Measurements from ENCODE around the gene GDF10. TPM values are rescaled to one million over a fixed set of nuclear protein-coding genes. Genes with fewer than 3 reads are reported as not detected.
A peak's percentile ranks its signal among the peaks of the same experiment; 100 is the strongest.

Gene GDF10
- total RNA-seq, 3 donors from 2014 or later (not counting 1 experiment from before 2014, with no cell fraction given): not detected

DNA sequence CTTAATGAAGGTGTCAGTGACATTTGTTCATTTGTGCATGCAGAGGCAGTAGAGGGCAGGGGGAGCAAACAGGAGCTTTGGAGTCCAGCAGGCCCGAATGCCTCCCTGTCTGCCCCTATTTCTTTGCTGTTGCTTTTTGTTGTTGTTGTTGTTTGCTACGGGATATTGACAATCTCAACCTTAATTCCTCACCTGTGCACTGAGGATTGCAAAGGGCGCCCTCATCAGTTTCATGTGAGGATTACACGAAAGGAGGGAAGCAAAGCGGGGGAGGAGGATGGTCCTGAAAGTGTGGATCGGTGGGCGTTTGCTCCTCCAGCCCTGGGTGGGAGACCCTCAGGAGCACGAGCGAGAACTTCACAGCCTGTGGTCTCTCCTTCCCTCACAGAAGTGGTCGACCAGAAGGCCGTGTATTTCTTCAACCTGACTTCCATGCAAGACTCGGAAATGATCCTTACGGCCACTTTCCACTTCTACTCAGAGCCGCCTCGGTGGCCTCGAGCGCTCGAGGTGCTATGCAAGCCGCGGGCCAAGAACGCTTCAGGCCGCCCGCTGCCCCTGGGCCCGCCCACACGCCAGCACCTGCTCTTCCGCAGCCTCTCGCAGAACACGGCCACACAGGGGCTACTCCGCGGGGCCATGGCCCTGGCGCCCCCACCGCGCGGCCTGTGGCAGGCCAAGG lies 9.6 kb downstream of the GDF10 start:
- TF ChIP-seq, protein P1, sequence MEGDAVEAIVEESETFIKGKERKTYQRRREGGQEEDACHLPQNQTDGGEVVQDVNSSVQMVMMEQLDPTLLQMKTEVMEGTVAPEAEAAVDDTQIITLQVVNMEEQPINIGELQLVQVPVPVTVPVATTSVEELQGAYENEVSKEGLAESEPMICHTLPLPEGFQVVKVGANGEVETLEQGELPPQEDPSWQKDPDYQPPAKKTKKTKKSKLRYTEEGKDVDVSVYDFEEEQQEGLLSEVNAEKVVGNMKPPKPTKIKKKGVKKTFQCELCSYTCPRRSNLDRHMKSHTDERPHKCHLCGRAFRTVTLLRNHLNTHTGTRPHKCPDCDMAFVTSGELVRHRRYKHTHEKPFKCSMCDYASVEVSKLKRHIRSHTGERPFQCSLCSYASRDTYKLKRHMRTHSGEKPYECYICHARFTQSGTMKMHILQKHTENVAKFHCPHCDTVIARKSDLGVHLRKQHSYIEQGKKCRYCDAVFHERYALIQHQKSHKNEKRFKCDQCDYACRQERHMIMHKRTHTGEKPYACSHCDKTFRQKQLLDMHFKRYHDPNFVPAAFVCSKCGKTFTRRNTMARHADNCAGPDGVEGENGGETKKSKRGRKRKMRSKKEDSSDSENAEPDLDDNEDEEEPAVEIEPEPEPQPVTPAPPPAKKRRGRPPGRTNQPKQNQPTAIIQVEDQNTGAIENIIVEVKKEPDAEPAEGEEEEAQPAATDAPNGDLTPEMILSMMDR (IDR thresholded peaks at IDR 0.05): no peak
- Histone ChIP-seq H3K4me1 (ENCODE audit: control insufficient read depth, insufficient read depth, low read length) (peaks cover 2% of the 10 kb centered on the region), H3K9me3 (ENCODE audit: control insufficient read depth, insufficient read depth, low read length) (no peaks in the 10 kb centered on the region), H3K36me3 (ENCODE audit: control insufficient read depth, insufficient read depth, low read length) (no peaks in the 10 kb centered on the region), H3K4me3 (ENCODE audit: low read length) (no peak overlapping the region), H3K27ac (ENCODE audit: low read length) (no peak overlapping the region), H3K27me3 (ENCODE audit: control insufficient read depth, insufficient read depth, low read length) (no peaks in the 10 kb centered on the region)
- DNase-seq: peak in 1 of 2 donors; percentile 36
- Mint-ChIP-seq H3K27me3 (ENCODE audit: low read depth in 2 of 2) (no peaks in the 10 kb centered on the region), H3K9me3 (no peaks in the 10 kb centered on the region), H3K27ac (no peak overlapping the region), H3K4me1 (no peaks in the 10 kb centered on the region), H3K4me3 (no peak overlapping the region), H3K36me3 (no peaks in the 10 kb centered on the region)
- intact Hi-C loops (cut with micrococcal nuclease): no loop called here
- WGBS (ENCODE audit: insufficient coverage): 87% methylated on average over 33 of the region's 34 CpGs
- ATAC-seq: no peak

DNA sequence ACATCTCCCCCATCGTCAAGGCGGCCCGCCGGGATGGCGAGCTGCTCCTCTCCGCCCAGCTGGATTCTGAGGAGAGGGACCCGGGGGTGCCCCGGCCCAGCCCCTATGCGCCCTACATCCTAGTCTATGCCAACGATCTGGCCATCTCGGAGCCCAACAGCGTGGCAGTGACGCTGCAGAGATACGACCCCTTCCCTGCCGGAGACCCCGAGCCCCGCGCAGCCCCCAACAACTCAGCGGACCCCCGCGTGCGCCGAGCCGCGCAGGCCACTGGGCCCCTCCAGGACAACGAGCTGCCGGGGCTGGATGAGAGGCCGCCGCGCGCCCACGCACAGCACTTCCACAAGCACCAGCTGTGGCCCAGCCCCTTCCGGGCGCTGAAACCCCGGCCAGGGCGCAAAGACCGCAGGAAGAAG lies 10.1 kb downstream of the GDF10 start:
- H3K27me3 Mint-ChIP-seq (ENCODE audit: low read depth in 2 of 2): no peaks in the 10 kb centered on the region
- H3K27me3 ChIP-seq (ENCODE audit: control insufficient read depth, insufficient read depth, low read length): no peaks in the 10 kb centered on the region
- no peak for DNase-seq
- no peak for ATAC-seq
- H3K4me1 ChIP-seq (ENCODE audit: control insufficient read depth, insufficient read depth, low read length): peaks cover 2% of the 10 kb centered on the region
- H3K27ac Mint-ChIP-seq: no peak overlapping the region
- TF ChIP-seq, protein P1 (IDR thresholded peaks at IDR 0.05): no peak
- no peak overlapping the region for H3K4me3 ChIP-seq (ENCODE audit: low read length)
- H3K36me3 ChIP-seq (ENCODE audit: control insufficient read depth, insufficient read depth, low read length): no peaks in the 10 kb centered on the region
- no peaks in the 10 kb centered on the region for H3K9me3 Mint-ChIP-seq
- no peaks in the 10 kb centered on the region for H3K36me3 Mint-ChIP-seq
- no peaks in the 10 kb centered on the region for H3K9me3 ChIP-seq (ENCODE audit: control insufficient read depth, insufficient read depth, low read length)
- no peak overlapping the region for H3K27ac ChIP-seq (ENCODE audit: low read length)
- no peaks in the 10 kb centered on the region for H3K4me1 Mint-ChIP-seq
- intact Hi-C loops (cut with micrococcal nuclease): no loop called here
- H3K4me3 Mint-ChIP-seq: no peak overlapping the region
- 96% methylated on average over 37 of the region's 37 CpGs for WGBS (ENCODE audit: insufficient coverage)

DNA sequence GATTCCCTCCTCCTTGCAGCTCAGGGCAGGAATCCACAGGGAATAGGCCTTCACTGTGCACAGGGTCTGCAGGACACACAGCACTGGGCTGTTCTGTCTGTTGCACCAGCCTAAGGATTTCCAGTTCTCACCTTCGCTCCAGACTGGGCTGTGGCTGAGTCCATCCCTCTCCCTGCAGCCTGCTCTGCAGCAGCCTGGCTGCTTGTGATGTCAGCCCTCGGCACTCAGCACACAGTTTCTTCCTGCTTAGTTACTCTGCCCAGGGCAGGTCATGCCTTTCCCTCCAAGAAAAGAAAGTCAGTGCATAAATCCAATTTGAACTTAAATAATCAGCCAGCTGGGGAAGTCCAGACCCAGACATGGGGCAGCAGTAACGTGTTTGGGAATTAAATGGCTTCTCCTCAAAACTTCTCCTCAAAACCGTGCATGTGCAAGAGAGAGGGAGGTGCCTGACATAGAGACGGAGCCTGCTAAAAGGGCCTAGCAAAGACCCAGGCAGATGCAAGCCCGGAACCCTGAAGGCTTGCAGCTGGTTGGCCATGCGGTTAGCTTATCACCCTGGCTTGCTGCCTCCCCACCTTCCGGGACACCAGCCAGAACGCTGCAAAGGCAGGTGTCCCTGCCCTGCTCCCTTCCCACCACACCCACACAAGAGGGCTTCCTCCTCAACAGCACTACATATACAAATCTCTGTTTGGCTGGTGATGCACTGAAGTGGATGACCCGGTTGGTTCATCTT lies 11.4 kb downstream of the GDF10 start:
- Mint-ChIP-seq H3K9me3 (no peaks in the 10 kb centered on the region), H3K27me3 (ENCODE audit: low read depth in 2 of 2) (no peaks in the 10 kb centered on the region), H3K4me1 (no peaks in the 10 kb centered on the region), H3K27ac (no peak overlapping the region), H3K4me3 (no peak overlapping the region), H3K36me3 (no peaks in the 10 kb centered on the region)
- WGBS (ENCODE audit: insufficient coverage): 71% methylated on average over 10 of the region's 10 CpGs
- ATAC-seq: peak in 2 of 3 donors; percentile 12 to 48
- Histone ChIP-seq H3K9me3 (ENCODE audit: control insufficient read depth, insufficient read depth, low read length) (no peaks in the 10 kb centered on the region), H3K4me1 (ENCODE audit: control insufficient read depth, insufficient read depth, low read length) (peaks cover 2% of the 10 kb centered on the region), H3K27me3 (ENCODE audit: control insufficient read depth, insufficient read depth, low read length) (no peaks in the 10 kb centered on the region), H3K27ac (ENCODE audit: low read length) (no peak overlapping the region), H3K36me3 (ENCODE audit: control insufficient read depth, insufficient read depth, low read length) (no peaks in the 10 kb centered on the region), H3K4me3 (ENCODE audit: low read length) (no peak overlapping the region)
- intact Hi-C loops (cut with micrococcal nuclease): no loop called here
- DNase-seq: peak in 1 of 2 donors; percentile 80
- TF ChIP-seq, protein P1 (IDR thresholded peaks at IDR 0.05): no peak
